Thyroid gland (tissue), 4 donors: Measurements from ENCODE around the gene RAB44.

ENCODE experiments used
- POLR2A ChIP-seq, 2 donors: fragments of 450-650 bp; IDR thresholded peaks; one replicate each; pipeline ENCODE4 v1.6.1; 2017; ENCODE audit warnings: antibody characterized with exemption in 2 of 2, mild to moderate bottlenecking in 2 of 2, moderate library complexity in 1 of 2
- TF ChIP-seq, protein P1 (sequence below), 6 experiments: fragments of 200-600 bp in 3 of 6; fragments of 450-650 bp in 3 of 6; sonication (generic) in 3 of 6; IDR thresholded peaks; one replicate each; pipeline ENCODE4 v1.5.1; 2016 to 2019; ENCODE audit warnings: antibody characterized with exemption in 6 of 6, mild to moderate bottlenecking in 2 of 6, inconsistent platforms in 1 of 6, moderate library complexity in 1 of 6

DNA sequence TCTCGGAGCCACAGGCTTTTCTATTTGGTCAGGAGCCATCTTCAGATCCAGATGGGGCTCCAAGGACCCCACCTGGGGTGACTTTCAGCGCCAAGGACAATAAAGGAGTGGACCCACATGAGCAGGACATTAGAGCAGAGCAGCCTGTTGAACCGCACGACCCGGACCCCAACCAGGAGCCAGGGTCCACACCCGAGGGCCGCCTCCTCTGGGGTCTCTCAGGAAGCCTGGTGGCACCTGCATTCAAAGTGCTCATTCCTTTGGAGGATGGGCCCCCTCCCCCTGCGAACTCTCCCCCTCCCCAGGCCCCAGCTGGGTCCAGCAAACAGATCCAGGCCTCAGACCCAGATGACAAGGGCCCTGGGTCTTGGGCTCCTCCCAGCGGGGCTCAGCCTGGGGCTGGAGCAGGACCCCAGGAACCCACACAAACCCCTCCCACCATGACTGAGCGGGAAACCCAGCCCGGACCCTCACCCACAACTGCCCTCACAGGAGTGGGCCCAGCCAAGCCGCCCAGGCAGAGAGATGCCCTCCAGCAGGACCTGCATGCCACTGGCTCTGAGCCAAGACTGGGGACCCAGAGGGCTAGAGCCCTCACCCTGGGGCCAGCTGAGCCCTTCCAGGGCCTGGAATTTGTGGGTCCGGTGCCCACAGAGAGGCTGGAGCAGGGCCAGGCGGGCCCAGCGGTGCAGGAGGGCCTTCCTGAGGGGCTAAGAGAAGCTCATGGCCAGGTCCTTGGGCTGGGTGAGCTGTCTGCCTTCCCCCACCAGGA lies 23.9 kb downstream of the RAB44 start:
- TF ChIP-seq, protein P1, sequence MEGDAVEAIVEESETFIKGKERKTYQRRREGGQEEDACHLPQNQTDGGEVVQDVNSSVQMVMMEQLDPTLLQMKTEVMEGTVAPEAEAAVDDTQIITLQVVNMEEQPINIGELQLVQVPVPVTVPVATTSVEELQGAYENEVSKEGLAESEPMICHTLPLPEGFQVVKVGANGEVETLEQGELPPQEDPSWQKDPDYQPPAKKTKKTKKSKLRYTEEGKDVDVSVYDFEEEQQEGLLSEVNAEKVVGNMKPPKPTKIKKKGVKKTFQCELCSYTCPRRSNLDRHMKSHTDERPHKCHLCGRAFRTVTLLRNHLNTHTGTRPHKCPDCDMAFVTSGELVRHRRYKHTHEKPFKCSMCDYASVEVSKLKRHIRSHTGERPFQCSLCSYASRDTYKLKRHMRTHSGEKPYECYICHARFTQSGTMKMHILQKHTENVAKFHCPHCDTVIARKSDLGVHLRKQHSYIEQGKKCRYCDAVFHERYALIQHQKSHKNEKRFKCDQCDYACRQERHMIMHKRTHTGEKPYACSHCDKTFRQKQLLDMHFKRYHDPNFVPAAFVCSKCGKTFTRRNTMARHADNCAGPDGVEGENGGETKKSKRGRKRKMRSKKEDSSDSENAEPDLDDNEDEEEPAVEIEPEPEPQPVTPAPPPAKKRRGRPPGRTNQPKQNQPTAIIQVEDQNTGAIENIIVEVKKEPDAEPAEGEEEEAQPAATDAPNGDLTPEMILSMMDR (IDR thresholded peaks at IDR 0.05), result no peak
- no peak for TF ChIP-seq POLR2A (IDR thresholded peaks at IDR 0.05)
